GM19043 (cell line): Measurements from ENCODE around the gene MRPL14.

Experiments used
- ATAC-seq: cut with Tn5 transposase; IDR thresholded peaks from one replicate; pipeline ENCODE4 v1.9.1; 2021; ENCODE audit warnings: low read depth; ENCODE audit not compliant: unreplicated experiment

The MRPL14 gene

GRCh38 chr6:44082872-44083321 is 44.4 kb downstream of the MRPL14 start:
- no peak for ATAC-seq

GRCh38 chr6:44081753-44082152 is 45.5 kb downstream of the MRPL14 start:
- no peak for ATAC-seq

- no peak for ATAC-seq
These were observed 46.4 kb downstream of the MRPL14 start for GRCh38 chr6:44080561-44081521.

- no peak for ATAC-seq
These were observed 47.6 kb downstream of the MRPL14 start for GRCh38 chr6:44079672-44080071.

- no peak for ATAC-seq
These were observed 48.2 kb downstream of the MRPL14 start for GRCh38 chr6:44078827-44079671.

DNA sequence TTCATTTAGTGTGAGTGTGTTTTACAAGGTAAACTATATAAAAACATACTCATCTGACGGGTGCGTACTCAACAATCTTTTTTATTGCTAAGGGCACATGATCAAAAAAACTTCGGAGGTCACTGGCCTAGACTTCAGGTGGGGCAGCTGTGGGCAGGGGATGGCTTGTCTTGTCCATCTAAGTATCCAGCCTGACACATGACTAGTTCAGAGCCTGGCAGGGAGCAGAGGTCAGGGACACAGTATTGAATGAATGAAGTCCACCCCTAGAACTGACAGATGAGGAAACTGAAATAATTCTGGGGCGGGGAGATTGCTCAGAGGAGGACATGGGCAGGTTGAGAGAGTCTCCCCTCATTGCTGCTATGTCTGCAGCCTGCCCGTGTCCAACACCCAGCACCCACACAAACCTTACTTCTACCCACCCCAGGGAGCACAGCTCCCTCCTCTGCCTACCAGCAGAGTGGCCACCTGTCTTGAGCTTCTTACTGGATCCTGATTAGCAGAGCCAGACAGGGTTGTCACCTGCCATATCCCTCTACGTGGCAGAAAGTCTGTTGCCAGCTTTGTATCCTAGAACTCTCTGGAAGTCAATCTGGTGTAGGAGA is 48.9 kb downstream of the MRPL14 start:
- no peak for ATAC-seq

DNA sequence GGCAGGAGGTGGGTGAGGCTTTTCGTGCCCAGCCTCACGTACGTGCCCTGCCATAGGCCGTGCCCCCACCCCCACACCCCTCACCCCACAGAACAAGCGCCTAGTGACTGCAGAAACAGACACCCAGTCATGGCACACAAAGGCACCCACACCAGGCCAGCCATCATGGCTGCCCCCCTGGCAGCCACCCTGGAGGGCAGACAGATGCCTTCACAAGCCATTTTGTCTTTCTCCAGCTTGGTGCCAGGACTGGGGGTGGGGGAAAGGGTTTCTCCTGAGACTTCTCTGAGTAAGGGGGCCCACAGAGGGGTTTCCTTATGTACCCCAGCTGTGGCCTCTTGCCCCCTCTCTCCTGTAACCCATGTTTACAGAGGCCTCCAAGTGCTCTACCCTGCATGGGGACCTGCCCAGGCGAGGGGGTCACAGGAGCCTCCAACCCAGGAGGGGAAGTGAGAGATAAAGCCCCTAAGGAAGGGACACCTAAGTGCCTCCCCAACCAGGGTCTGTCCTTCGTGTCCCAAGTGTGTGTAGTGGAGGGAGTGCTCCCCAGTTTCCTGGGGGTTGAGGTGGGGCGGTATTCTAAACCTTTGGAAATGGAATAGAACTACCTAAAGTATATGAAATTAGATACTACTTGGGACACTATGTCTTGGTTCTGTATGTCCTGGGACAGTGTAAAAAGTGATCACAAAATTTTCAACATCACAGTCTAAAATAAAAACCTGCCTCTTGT is 49.9 kb downstream of the MRPL14 start:
- no peak for ATAC-seq

- ATAC-seq: no peak
These were observed 50.7 kb downstream of the MRPL14 start for GRCh38 chr6:44076356-44077213.

DNA sequence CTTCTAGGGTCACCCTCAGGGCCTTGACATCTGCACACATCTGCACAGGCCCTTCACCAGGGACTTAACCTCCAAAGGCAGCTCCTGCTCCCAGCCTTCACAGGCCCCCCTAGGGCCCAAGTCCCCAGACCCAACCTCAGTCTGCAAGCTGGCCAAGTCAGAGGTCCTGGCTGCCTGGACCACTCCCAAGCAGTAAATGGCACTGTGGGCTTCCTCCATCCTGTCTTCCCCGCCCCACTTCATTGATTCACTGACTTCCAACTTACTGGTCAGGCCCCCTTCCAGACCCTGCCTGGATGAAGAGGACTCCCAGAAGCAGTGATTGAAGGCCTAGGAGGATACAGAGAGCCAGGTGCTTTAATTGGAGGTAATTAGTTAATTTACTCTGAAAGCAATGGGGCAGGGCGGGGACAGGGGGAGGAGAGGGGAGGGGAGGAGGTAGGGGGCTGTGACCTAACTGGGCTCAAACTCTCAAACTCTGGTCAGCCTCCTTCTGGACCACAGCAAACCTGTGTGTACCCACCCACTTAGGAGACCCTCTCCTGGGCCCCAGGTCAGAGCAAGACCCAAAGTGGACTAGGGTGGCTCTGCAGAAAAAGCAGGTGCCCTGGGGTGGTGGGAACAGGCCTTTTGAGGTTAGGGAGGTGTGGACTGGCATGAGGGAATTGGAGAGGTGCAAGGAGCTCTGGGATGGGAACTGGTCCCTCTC is 51.5 kb downstream of the MRPL14 start:
- ATAC-seq: no peak

GRCh38 chr6:44074813-44075646 is 52.2 kb downstream of the MRPL14 start:
- peak; percentile 6 for ATAC-seq

DNA sequence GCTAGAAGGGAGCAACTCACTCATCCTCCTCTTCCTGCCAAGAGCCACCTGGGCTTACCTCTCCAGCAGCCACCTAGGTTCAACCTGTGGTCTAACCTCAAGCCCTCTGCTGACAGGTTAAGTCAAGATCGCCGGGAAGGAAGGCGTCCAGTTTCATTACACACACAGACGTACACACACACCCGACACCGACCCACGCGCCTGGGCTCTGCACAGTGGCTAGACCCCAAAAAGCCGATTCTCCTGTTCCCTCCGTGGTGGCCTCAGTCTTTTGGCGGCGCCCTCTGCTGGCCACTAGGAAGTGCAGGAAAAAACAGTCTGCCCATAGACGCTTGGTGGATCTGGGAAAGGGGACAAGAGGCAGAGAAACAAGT is 52.8 kb downstream of the MRPL14 start:
- peak; percentile 26 for ATAC-seq

- ATAC-seq: no peak
These were observed 53.4 kb downstream of the MRPL14 start for GRCh38 chr6:44073612-44074438.

DNA sequence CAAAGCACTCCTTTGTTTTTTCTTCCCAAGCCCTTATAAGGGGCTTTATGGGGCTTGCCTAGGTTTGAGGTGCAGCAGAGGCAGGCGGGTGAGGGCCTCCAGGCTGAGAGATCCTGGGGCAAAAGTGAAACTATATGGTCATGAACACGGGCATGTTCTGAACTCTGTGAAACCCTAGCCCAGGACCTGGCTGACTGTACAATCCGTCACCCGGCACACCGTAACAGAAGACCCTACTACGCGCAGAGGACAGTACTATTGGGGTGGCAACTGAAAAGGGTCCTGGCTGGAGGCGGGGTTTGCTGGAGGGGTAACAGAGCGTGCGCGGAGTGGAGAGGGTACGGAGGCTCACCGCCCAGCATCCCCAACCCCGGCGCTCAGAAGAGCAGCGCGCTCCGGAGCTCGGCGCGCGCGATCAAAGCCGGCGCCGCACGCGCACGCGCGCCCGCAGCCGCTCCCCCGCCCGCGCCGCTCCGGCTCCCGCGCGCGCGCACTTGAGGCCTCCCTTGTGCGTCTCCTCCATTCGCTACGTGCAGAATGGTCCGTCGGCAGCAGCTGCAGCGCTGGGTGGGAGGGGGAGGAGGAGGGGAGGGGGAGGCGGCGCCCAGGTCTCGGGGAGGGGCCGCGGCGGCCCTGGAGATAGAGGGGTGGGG is 54.2 kb downstream of the MRPL14 start:
- ATAC-seq: peak; percentile 44

- no peak for ATAC-seq
These were observed 54.7 kb downstream of the MRPL14 start for GRCh38 chr6:44072452-44072958.

DNA sequence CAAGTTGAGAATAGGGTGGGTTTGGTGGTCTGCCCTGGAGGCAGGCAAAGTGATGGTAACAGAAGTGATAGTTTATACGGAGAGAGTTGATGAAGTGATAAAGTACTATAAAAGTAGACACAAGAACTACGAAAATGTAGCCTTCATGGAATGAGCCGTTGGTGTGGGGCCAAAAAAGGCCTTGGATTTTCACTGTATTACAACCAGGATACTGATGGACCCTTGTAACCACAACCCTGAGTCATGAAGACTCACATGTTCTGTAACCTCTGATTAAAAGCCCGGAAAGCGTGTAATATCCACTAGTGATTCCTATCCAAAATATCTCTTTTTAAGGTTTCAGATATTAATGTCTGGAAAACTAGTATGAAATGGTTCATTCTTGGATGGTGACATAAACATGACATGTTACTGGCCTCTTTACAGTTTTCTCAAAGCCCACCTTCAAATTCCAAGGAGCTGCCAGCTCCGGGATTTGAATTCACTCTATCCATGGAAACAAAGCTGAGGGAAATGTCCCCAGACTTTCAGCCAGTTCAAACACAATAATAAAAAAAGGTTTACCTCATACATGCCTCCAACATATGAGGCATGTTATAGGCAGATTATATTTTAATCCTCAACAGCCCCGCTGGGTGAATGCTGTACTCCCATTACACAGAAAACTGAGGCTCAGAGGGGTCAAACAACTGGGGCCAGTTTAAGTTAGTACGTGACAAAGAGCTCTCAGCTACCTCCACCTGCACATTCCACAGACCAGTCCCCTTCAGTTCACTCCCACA is 55.4 kb downstream of the MRPL14 start:
- ATAC-seq: no peak
